Trophoblast cell (in vitro differentiated cells and primary cell): ENCODE results near the gene PLEKHM3.

Experiments
- DNase-seq, 2 donors: peaks; one replicate each; pipeline ENCODE4 v3.0.0-alpha.2; 2016
- H2AFZ ChIP-seq: 2 replicates; pipeline ENCODE4 v1.6.1; 2013; ENCODE audit warnings: low read length, moderate library complexity, mild to moderate bottlenecking; ENCODE audit not compliant: insufficient read depth, poor library complexity
- H2AK5ac ChIP-seq: 2 replicates; pipeline ENCODE4 v1.6.1; 2013; ENCODE audit warnings: mild to moderate bottlenecking, low read length
- H2BK120ac ChIP-seq: 2 replicates; pipeline ENCODE4 v1.6.1; 2013; ENCODE audit warnings: low read length, mild to moderate bottlenecking, moderate library complexity; ENCODE audit not compliant: insufficient read depth, poor library complexity
- H2BK12ac ChIP-seq: 2 replicates; pipeline ENCODE4 v1.6.1; 2013; ENCODE audit warnings: mild to moderate bottlenecking, low read length, moderate library complexity
- H2BK5ac ChIP-seq: 2 replicates; pipeline ENCODE4 v1.6.1; 2013; ENCODE audit warnings: low read length, low read depth, moderate library complexity, mild to moderate bottlenecking; ENCODE audit not compliant: poor library complexity
- H3K14ac ChIP-seq: 2 replicates; pipeline ENCODE4 v1.6.1; 2013; ENCODE audit warnings: mild to moderate bottlenecking, low read length
- H3K18ac ChIP-seq: 2 replicates; pipeline ENCODE4 v1.6.1; 2013; ENCODE audit warnings: mild to moderate bottlenecking, low read length
- H3K23ac ChIP-seq: 2 replicates; pipeline ENCODE4 v1.6.1; 2013; ENCODE audit warnings: low read length
- H3K27ac ChIP-seq: 2 replicates; pipeline ENCODE4 v1.5.1; 2013; ENCODE audit warnings: low read depth, mild to moderate bottlenecking, inconsistent platforms, low read length, moderate library complexity
- H3K27me3 ChIP-seq: 2 replicates; pipeline ENCODE4 v1.6.1; 2013; ENCODE audit warnings: inconsistent platforms, mild to moderate bottlenecking, low read length, moderate library complexity; ENCODE audit not compliant: insufficient read depth
- H3K36me3 ChIP-seq, 2 experiments: 1 replicate in 1 of 2; 2 replicates in 1 of 2; pipeline ENCODE4 v1.6.1; 2013; ENCODE audit warnings: low read length in 2 of 2, mild to moderate bottlenecking in 2 of 2, moderate library complexity in 1 of 2; ENCODE audit not compliant: insufficient read depth in 2 of 2, control insufficient read depth in 1 of 2
- H3K4ac ChIP-seq: 2 replicates; pipeline ENCODE4 v1.6.1; 2013; ENCODE audit warnings: low read depth, mild to moderate bottlenecking, low read length, moderate library complexity
- H3K4me1 ChIP-seq, 2 experiments: 1 replicate in 1 of 2; 2 replicates in 1 of 2; pipeline ENCODE4 v1.6.1; 2013; ENCODE audit warnings: low read length in 2 of 2, mild to moderate bottlenecking in 2 of 2, moderate library complexity in 1 of 2; ENCODE audit not compliant: insufficient read depth in 2 of 2, control insufficient read depth in 1 of 2
- H3K4me2 ChIP-seq: 2 replicates; pipeline ENCODE4 v1.6.1; 2013; ENCODE audit warnings: inconsistent platforms, mild to moderate bottlenecking, low read length, moderate library complexity
- H3K4me3 ChIP-seq: 2 replicates; pipeline ENCODE4 v1.5.1; 2013; ENCODE audit warnings: mild to moderate bottlenecking, low read depth, low read length, inconsistent platforms
- H3K79me1 ChIP-seq: one replicate; pipeline ENCODE4 v1.6.1; 2013; ENCODE audit warnings: low read length
- H3K79me2 ChIP-seq: 2 replicates; pipeline ENCODE4 v1.6.1; 2013; ENCODE audit warnings: low read length, mild to moderate bottlenecking; ENCODE audit not compliant: control insufficient read depth, insufficient read depth, poor library complexity
- H3K9ac ChIP-seq: 2 replicates; pipeline ENCODE4 v1.6.1; 2013; ENCODE audit warnings: mild to moderate bottlenecking, low read length
- H3K9me3 ChIP-seq: 2 replicates; pipeline ENCODE4 v1.6.1; 2013; ENCODE audit warnings: low read depth, mild to moderate bottlenecking, control low read depth, inconsistent platforms, low read length; ENCODE audit not compliant: insufficient read depth
- H4K12ac ChIP-seq: 2 replicates; pipeline ENCODE4 v1.6.1; 2013; ENCODE audit warnings: low read depth, mild to moderate bottlenecking, low read length, moderate library complexity
- H4K8ac ChIP-seq: 2 replicates; pipeline ENCODE4 v1.6.1; 2013; ENCODE audit warnings: low read depth, mild to moderate bottlenecking, low read length, moderate library complexity
- H4K91ac ChIP-seq: one replicate; pipeline ENCODE4 v1.6.1; 2013; ENCODE audit warnings: low read depth, mild to moderate bottlenecking, low read length, moderate library complexity
- WGBS: extraction: QIAGEN DNeasy Blood & Tissue Kit; methylation state at CpG from one replicate; pipeline ENCODE4 v1.1.7; 2013; ENCODE audit warnings: missing lambda C conversion rate; ENCODE audit not compliant: insufficient read length, insufficient coverage; ENCODE audit errors: extremely low coverage; 5-methylcytosine and 5-hydroxymethylcytosine counted together

PLEKHM3 gene

DNA sequence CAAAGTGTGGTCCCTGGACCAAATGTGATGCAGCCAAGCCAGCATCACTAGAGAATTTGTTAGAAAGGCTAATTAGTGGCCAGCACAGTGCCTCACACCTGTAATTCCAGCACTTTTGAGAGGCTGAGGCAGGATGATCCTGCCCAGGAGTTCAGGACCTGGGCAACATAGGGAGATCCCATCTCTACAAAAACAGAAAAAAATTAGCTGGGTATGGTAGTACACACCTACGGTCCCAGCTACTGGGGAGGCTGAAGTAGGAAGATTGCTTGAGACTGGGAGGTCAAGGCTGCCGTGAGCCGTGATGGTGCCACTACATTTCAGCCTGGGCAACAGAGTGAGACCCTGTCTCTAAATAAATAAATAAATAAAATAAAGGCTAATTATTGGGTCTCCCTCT is 185.8 kb downstream of the PLEKHM3 start:
- DNase-seq: no peak
- Histone ChIP-seq H3K79me2 (no peaks in the 10 kb centered on the region), H2BK120ac (no peak overlapping the region), H3K4ac (no peak overlapping the region), H3K27ac (no peak overlapping the region), H2BK5ac (no peak overlapping the region), H2BK12ac (no peak overlapping the region), H4K12ac (no peak overlapping the region), H4K91ac (no peak overlapping the region), H4K8ac (no peak overlapping the region), H3K4me3 (no peak overlapping the region), H3K9me3 (no peaks in the 10 kb centered on the region), H3K79me1 (no peaks in the 10 kb centered on the region), H3K18ac (no peak overlapping the region), H3K27me3 (no peaks in the 10 kb centered on the region), H2AFZ (no peak overlapping the region), H2AK5ac (no peak overlapping the region), H3K4me1 (peaks cover 4% of the 10 kb centered on the region in 2 experiments), H3K9ac (no peak overlapping the region), H3K4me2 (no peak overlapping the region), H3K36me3 (no peaks in the 10 kb centered on the region), H3K14ac (no peak overlapping the region), H3K23ac (no peak overlapping the region)
- no CpG with 5 or more reads among the region's 3 CpGs for WGBS

DNA sequence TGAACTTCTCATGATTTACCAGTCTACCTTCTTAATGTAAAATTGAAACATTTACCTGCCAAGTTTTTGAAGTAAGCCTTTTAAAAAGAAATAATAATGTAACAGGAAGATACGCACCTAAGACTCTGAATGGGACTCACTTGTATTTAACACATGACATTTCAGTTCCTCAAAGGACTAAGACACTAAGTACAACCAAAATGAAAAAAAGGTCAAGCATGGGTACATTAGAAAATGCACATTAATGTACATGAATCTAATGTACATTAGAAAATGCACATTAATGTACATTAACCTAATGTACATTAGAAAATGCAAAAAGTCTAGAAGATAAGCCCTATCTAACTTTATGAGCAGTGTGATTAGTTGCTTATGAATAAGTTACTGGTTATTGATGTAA is 186.3 kb downstream of the PLEKHM3 start:
- no peak for DNase-seq
- Histone ChIP-seq H3K4me2 (no peak overlapping the region), H3K4me1 (peaks cover 4% of the 10 kb centered on the region in 2 experiments), H3K18ac (no peak overlapping the region), H2AFZ (no peak overlapping the region), H2BK5ac (no peak overlapping the region), H3K9ac (no peak overlapping the region), H3K23ac (no peak overlapping the region), H3K4ac (no peak overlapping the region), H3K4me3 (no peak overlapping the region), H3K9me3 (no peaks in the 10 kb centered on the region), H2BK120ac (no peak overlapping the region), H4K8ac (no peak overlapping the region), H3K79me2 (no peaks in the 10 kb centered on the region), H3K79me1 (no peaks in the 10 kb centered on the region), H2BK12ac (no peak overlapping the region), H3K36me3 (no peaks in the 10 kb centered on the region), H4K91ac (no peak overlapping the region), H3K27me3 (no peaks in the 10 kb centered on the region), H3K27ac (no peak overlapping the region), H4K12ac (no peak overlapping the region), H2AK5ac (no peak overlapping the region), H3K14ac (no peak overlapping the region)
- no CpG with 5 or more reads among the region's 1 CpG for WGBS

DNA sequence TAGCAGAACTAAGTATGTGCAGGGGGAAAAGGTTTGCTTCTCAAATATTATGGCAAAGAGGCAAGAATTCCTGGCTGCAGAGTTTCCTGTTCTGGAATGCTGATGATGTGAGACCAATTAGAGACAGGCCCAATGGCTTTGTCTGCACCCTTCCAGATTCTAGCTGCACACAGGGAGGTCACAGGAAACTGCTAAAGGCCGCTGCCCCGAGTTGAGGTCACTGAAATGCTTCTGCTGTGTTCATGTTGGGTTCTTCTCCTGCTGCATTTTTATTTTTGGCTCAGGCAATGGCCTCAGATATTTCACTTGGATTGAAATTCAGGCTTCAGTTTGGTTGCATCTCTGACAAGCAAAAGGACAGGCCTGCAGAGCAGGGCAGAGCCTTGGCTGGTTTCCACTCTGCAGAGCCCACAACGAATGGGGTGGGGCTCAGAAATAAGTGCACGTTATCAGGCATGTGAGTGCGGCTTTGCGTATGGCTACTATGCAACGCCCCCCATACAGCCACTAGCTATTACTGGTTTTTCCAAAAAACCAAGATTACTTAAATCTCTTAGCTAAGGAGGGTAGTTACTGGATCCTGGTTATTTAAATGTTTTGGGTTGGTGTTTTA is 188.7 kb downstream of the PLEKHM3 start:
- no CpG with 5 or more reads among the region's 7 CpGs for WGBS

DNA sequence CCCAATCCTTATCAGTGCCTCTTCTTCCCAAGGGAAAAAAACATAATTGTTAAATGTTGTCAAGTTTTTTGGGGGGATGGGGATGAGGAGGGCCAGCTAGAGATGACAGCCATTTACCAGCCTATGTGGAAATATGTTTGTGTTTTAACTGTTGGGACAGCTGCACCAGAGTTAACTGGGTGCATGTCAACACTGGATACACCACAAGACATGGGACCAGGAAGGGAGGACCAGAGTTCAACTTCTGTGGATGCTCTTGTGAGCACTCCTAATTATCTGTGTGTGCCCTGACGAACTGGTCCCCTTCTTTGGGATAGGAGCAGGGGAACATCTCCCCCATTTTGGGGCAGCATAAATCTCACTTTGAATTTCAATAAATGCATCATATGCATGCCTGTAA is 189.5 kb downstream of the PLEKHM3 start:
- Histone ChIP-seq H3K23ac (no peak overlapping the region), H3K4me1 (peaks cover 4% of the 10 kb centered on the region in 2 experiments)
- WGBS: no CpG with 5 or more reads among the region's 1 CpG

More for the DNA sequence above, 188.7 kb downstream of the PLEKHM3 start:
- no peak overlapping the region for H2AFZ ChIP-seq
- H3K4me2 ChIP-seq: no peak overlapping the region
- H3K27me3 ChIP-seq: no peaks in the 10 kb centered on the region
- no peak overlapping the region for H2BK5ac ChIP-seq
- H3K79me1 ChIP-seq: no peaks in the 10 kb centered on the region
- H4K8ac ChIP-seq: no peak overlapping the region
- no peak overlapping the region for H3K4ac ChIP-seq
- no peaks in the 10 kb centered on the region for H3K9me3 ChIP-seq
- H3K79me2 ChIP-seq: no peaks in the 10 kb centered on the region
- no peaks in the 10 kb centered on the region for H3K36me3 ChIP-seq
- no peak overlapping the region for H3K18ac ChIP-seq
- H2BK120ac ChIP-seq: no peak overlapping the region
- H4K91ac ChIP-seq: no peak overlapping the region
- no peak overlapping the region for H4K12ac ChIP-seq
- no peak overlapping the region for H2AK5ac ChIP-seq
- no peak overlapping the region for H2BK12ac ChIP-seq
- no peak overlapping the region for H3K23ac ChIP-seq
- H3K4me1 ChIP-seq: peaks cover 4% of the 10 kb centered on the region in 2 experiments
- no peak for DNase-seq
- H3K14ac ChIP-seq: no peak overlapping the region
- H3K4me3 ChIP-seq: no peak overlapping the region
- no peak overlapping the region for H3K9ac ChIP-seq
- H3K27ac ChIP-seq: peak overlapping the region; percentile 6

More for the DNA sequence above, 189.5 kb downstream of the PLEKHM3 start:
- no peaks in the 10 kb centered on the region for H3K79me1 ChIP-seq
- DNase-seq: no peak
- no peaks in the 10 kb centered on the region for H3K36me3 ChIP-seq
- no peak overlapping the region for H2AFZ ChIP-seq
- no peak overlapping the region for H3K9ac ChIP-seq
- no peak overlapping the region for H2BK12ac ChIP-seq
- no peak overlapping the region for H2BK120ac ChIP-seq
- no peak overlapping the region for H3K4me3 ChIP-seq
- H3K4ac ChIP-seq: no peak overlapping the region
- no peaks in the 10 kb centered on the region for H3K27me3 ChIP-seq
- H4K12ac ChIP-seq: no peak overlapping the region
- H4K91ac ChIP-seq: no peak overlapping the region
- H3K9me3 ChIP-seq: no peaks in the 10 kb centered on the region
- no peak overlapping the region for H2AK5ac ChIP-seq
- H3K79me2 ChIP-seq: no peaks in the 10 kb centered on the region
- H3K27ac ChIP-seq: no peak overlapping the region
- no peak overlapping the region for H2BK5ac ChIP-seq
- no peak overlapping the region for H3K4me2 ChIP-seq
- no peak overlapping the region for H3K18ac ChIP-seq
- H4K8ac ChIP-seq: no peak overlapping the region
- H3K14ac ChIP-seq: no peak overlapping the region
